ENCODE measurements around the gene AIFM3.
"Not testable (repeated sequence)": the region's sequence is repeated elsewhere in the genome, so short reads cannot be mapped to it uniquely, and the experiment has no call there.

The AIFM3 gene

GRCh38 chr22:21000987-21001600 is 34.0 kb downstream of the AIFM3 start:
- TF ChIP-seq CTCF (IDR thresholded peaks at IDR 0.05; ENCODE audit: low read depth, low read length, missing control alignments) = no peak
- H3K4me3 ChIP-seq (replicated peaks; ENCODE audit: low read depth, low read length) = peak overlapping the region; percentile 83
- no peak for DNase-seq (ENCODE audit: extremely low read depth, low read depth)

GRCh38 chr22:21001601-21002325 is 34.7 kb downstream of the AIFM3 start, which contains the start of gene THAP7:
TSS of gene THAP7 (minus strand) at chr22:21002118. CDS start at chr22:21001911, 207 bp downstream.
- TF ChIP-seq CTCF (IDR thresholded peaks at IDR 0.05; ENCODE audit: low read depth, low read length, missing control alignments) = no peak
- DNase-seq (ENCODE audit: extremely low read depth, low read depth) = peak; percentile 66
- peak within 1 kb of the TSS; percentile 83 for H3K4me3 ChIP-seq (replicated peaks; ENCODE audit: low read depth, low read length)

- H3K4me3 ChIP-seq (replicated peaks; ENCODE audit: low read depth, low read length) = no peak overlapping the region; the same call in 1 of the 2 replicates
These were observed 36.7 kb downstream of the AIFM3 start for GRCh38 chr22:21003782-21004181.

GRCh38 chr22:21009208-21009607 is 42.2 kb downstream of the AIFM3 start:
- DNase-seq (ENCODE audit: extremely low read depth, low read depth); H3K4me3 ChIP-seq (replicated peaks; ENCODE audit: low read depth, low read length): not testable (repeated sequence)

More at GRCh38 chr22:21003782-21004181, 36.7 kb downstream of the AIFM3 start:
- no peak for DNase-seq (ENCODE audit: extremely low read depth, low read depth)
- TF ChIP-seq CTCF (IDR thresholded peaks at IDR 0.05; ENCODE audit: low read depth, low read length, missing control alignments) = no peak

GRCh38 chr22:21009638-21010425 is 42.8 kb downstream of the AIFM3 start:
- no peak for DNase-seq (ENCODE audit: extremely low read depth, low read depth)
- H3K4me3 ChIP-seq (replicated peaks; ENCODE audit: low read depth, low read length) = no peak overlapping the region
- no peak for TF ChIP-seq CTCF (IDR thresholded peaks at IDR 0.05; ENCODE audit: low read depth, low read length, missing control alignments)

GRCh38 chr22:21010426-21011113 is 43.5 kb downstream of the AIFM3 start:
- H3K4me3 ChIP-seq (replicated peaks; ENCODE audit: low read depth, low read length) = no peak overlapping the region
- DNase-seq (ENCODE audit: extremely low read depth, low read depth) = no peak
- no peak for TF ChIP-seq CTCF (IDR thresholded peaks at IDR 0.05; ENCODE audit: low read depth, low read length, missing control alignments)
